GM23338 (cell line): Measurements from ENCODE around the gene DLGAP4.

Source experiments
- EZH2 ChIP-seq: fragments of 200-600 bp; sonication (generic); IDR thresholded peaks from one replicate; pipeline ENCODE4 v1.8.0; 2017; ENCODE audit warnings: antibody characterized with exemption, mild to moderate bottlenecking, low read depth; ENCODE audit not compliant: unreplicated experiment
- EZH2phosphoT487 ChIP-seq: fragments of 200-600 bp; sonication (generic); IDR thresholded peaks from one replicate; pipeline ENCODE4 v1.8.1; 2018; ENCODE audit warnings: antibody characterized with exemption; ENCODE audit not compliant: unreplicated experiment
- JUNB ChIP-seq: IDR thresholded peaks from one replicate; pipeline ENCODE4 v1.6.1; 2016; ENCODE audit warnings: antibody characterized with exemption; ENCODE audit not compliant: unreplicated experiment
- TF ChIP-seq, protein P1 (sequence below), 2 experiments: fragments of 200-600 bp in 1 of 2; sonication (generic) in 1 of 2; conservative IDR thresholded peaks; 2 replicates each; pipeline versions ENCODE4 v1.5.1 to v1.6.1; 2016 to 2017; ENCODE audit warnings: antibody characterized with exemption in 2 of 2, low read depth in 2 of 2, mild to moderate bottlenecking in 2 of 2, moderate library complexity in 1 of 2
- TF ChIP-seq, protein P2 (sequence below): IDR thresholded peaks from one replicate; pipeline ENCODE4 v1.6.1; 2018; ENCODE audit warnings: antibody characterized with exemption; ENCODE audit not compliant: unreplicated experiment

DNA sequence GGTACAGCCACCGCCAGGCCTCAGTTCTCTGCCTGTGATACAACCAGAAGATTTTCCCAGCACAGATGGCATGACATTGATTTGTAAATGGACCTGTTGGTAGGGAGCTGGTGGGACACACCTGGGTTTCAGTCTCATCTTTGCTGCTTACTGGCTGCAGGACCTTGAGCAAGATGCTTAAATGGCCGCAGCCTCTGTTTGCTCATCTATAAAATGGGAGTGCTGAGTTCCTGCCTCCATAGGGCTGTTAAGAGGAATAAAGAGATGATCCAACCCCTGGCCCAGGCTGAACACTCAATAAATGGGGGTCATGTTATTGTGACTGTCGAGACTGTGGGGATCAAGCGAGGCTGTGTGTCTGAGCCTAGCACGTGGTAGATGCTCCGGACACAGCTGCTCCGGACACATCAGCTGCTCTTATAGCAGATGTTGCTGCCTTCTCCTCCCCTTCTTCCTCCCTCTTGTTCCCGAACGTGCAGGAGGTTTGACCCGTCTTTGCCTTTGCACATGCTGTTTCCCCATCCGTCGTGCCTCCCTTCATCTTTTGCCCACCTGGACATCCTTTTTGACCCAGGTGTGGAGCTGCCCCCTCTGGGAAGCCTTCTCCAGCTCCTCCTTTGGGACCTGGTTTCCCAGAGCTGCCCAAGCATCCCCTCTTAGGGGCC is 29.2 kb downstream of the DLGAP4 start:
- TF ChIP-seq EZH2 = no peak
- TF ChIP-seq, protein P1, sequence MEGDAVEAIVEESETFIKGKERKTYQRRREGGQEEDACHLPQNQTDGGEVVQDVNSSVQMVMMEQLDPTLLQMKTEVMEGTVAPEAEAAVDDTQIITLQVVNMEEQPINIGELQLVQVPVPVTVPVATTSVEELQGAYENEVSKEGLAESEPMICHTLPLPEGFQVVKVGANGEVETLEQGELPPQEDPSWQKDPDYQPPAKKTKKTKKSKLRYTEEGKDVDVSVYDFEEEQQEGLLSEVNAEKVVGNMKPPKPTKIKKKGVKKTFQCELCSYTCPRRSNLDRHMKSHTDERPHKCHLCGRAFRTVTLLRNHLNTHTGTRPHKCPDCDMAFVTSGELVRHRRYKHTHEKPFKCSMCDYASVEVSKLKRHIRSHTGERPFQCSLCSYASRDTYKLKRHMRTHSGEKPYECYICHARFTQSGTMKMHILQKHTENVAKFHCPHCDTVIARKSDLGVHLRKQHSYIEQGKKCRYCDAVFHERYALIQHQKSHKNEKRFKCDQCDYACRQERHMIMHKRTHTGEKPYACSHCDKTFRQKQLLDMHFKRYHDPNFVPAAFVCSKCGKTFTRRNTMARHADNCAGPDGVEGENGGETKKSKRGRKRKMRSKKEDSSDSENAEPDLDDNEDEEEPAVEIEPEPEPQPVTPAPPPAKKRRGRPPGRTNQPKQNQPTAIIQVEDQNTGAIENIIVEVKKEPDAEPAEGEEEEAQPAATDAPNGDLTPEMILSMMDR (conservative IDR thresholded peaks at IDR 0.05; ENCODE audit: low read depth in 2 of 2) = no peak
- no peak for TF ChIP-seq JUNB
- TF ChIP-seq EZH2phosphoT487 = no peak
- TF ChIP-seq, protein P2, sequence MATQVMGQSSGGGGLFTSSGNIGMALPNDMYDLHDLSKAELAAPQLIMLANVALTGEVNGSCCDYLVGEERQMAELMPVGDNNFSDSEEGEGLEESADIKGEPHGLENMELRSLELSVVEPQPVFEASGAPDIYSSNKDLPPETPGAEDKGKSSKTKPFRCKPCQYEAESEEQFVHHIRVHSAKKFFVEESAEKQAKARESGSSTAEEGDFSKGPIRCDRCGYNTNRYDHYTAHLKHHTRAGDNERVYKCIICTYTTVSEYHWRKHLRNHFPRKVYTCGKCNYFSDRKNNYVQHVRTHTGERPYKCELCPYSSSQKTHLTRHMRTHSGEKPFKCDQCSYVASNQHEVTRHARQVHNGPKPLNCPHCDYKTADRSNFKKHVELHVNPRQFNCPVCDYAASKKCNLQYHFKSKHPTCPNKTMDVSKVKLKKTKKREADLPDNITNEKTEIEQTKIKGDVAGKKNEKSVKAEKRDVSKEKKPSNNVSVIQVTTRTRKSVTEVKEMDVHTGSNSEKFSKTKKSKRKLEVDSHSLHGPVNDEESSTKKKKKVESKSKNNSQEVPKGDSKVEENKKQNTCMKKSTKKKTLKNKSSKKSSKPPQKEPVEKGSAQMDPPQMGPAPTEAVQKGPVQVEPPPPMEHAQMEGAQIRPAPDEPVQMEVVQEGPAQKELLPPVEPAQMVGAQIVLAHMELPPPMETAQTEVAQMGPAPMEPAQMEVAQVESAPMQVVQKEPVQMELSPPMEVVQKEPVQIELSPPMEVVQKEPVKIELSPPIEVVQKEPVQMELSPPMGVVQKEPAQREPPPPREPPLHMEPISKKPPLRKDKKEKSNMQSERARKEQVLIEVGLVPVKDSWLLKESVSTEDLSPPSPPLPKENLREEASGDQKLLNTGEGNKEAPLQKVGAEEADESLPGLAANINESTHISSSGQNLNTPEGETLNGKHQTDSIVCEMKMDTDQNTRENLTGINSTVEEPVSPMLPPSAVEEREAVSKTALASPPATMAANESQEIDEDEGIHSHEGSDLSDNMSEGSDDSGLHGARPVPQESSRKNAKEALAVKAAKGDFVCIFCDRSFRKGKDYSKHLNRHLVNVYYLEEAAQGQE = no peak
